Esophagus muscularis mucosa (tissue), 4 donors: Measurements from ENCODE around the gene GPR173. TPM values are rescaled to one million over a fixed set of nuclear protein-coding genes. Genes with fewer than 3 reads are reported as not detected.

Source experiments
- DNase-seq: peaks from one replicate; pipeline ENCODE4 v3.0.0-alpha.2; 2017; ENCODE audit errors: extremely low spot score
- H3K27ac ChIP-seq, 4 donors: fragments of 200-600 bp; sonication (generic); replicated peaks in 1 of 4; 1 replicate in 3 of 4; 2 replicates in 1 of 4; pipeline ENCODE4 v1.5.1; 2016 to 2019; ENCODE audit warnings: mild to moderate bottlenecking in 1 of 4
- H3K27me3 ChIP-seq, 4 donors: fragments of 200-600 bp; sonication (generic); one replicate each; pipeline versions ENCODE4 v1.5.1 to v1.6.0; 2016 to 2019
- H3K36me3 ChIP-seq, 4 donors: fragments of 200-600 bp; sonication (generic); one replicate each; pipeline ENCODE4 v1.5.1; 2016 to 2019
- H3K4me1 ChIP-seq, 4 donors: fragments of 200-600 bp; sonication (generic); one replicate each; pipeline ENCODE4 v1.5.1; 2016 to 2019
- H3K4me3 ChIP-seq, 4 donors: fragments of 200-600 bp; sonication (generic); 1 replicate in 2 of 4; 2 replicates in 2 of 4; pipeline ENCODE4 v1.5.1; 2016 to 2019; ENCODE audit warnings: mild to moderate bottlenecking in 4 of 4, moderate library complexity in 1 of 4
- H3K9me3 ChIP-seq, 4 donors: fragments of 200-600 bp; sonication (generic); 1 replicate in 3 of 4; 2 replicates in 1 of 4; pipeline ENCODE4 v1.5.1; 2016 to 2019
- EP300 ChIP-seq: sonication (generic); formaldehyde crosslinking; IDR thresholded peaks from one replicate; pipeline ENCODE4 v1.6.1; 2017; ENCODE audit warnings: antibody characterized with exemption
- POLR2A ChIP-seq: fragments of 450-650 bp; IDR thresholded peaks from one replicate; pipeline ENCODE4 v1.6.1; 2017; ENCODE audit warnings: antibody characterized with exemption, moderate library complexity, mild to moderate bottlenecking, low read depth
- POLR2AphosphoS5 ChIP-seq, 2 donors: sonication (generic); formaldehyde crosslinking; IDR thresholded peaks; one replicate each; pipeline ENCODE4 v1.6.1; 2017; ENCODE audit warnings: antibody characterized with exemption in 2 of 2
- WGBS: methylation state at CpG from one replicate; pipeline ENCODE4 v1.1.5; 2018; 5-methylcytosine and 5-hydroxymethylcytosine counted together
- intact Hi-C: fragments of 100-400 bp; cut with DNase I; formaldehyde crosslinking; loops from one replicate; pipeline ENCODE4 v1.15.1; 2023
- total RNA-seq, 4 donors: library from RNA; depleted of rRNA; stranded (reverse); fragments of >200 nt; gene quantifications; one replicate each; pipeline versions ENCODE4 v1.1.0 to v1.2.1, GENCODE V29; 2016
- TF ChIP-seq, protein P1 (sequence below), 3 experiments: fragments of 200-600 bp in 2 of 3; fragments of 450-650 bp in 1 of 3; sonication (generic) in 2 of 3; IDR thresholded peaks; one replicate each; pipeline ENCODE4 v1.5.1; 2017 to 2019; ENCODE audit warnings: antibody characterized with exemption in 3 of 3, mild to moderate bottlenecking in 2 of 3, moderate library complexity in 1 of 3

GPR173 gene
- total RNA-seq, 4 donors from 2014 or later, result 0.83 to 2.8 (median 0.90) TPM

DNA sequence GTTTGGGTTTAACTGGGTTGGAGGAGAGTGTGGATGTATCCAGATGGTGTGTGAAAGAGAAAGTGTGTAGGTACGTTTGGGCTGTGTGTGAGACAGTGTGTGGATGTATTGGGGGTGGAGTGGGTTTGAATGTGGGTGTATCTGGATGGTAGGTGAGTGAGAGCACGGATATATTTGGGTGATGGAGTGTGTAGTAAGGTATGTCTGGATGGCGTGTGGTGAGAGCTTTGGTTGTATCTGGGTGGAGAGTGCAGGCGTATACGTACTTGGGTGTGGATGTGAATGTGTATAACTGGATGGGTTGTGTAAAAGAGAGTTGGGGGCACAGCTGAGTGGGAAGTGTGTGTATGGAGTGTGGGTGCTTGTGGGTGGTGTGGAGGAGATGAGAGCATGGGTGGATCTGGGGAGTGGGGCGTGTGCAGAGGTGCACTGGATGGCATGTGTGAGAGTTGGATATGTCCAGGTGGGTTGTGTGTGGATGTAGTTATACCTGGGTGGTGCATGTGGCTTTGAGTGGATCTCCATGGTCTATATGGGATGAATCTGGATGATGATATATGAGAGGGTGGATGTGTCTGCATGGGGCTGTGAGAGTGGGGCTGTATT lies 6.8 kb downstream of the GPR173 start:
- WGBS, result 71% methylated on average over 6 of the region's 6 CpGs
- no peaks in the 10 kb centered on the region for H3K27me3 ChIP-seq
- no peak overlapping the region for H3K4me3 ChIP-seq
- H3K4me1 ChIP-seq, result peaks cover 0 to 6% (median 3%) of the 10 kb centered on the region in 4 donors
- H3K36me3 ChIP-seq, result no peaks in the 10 kb centered on the region
- H3K9me3 ChIP-seq, result no peaks in the 10 kb centered on the region
- no peak for TF ChIP-seq EP300
- TF ChIP-seq, protein P1, sequence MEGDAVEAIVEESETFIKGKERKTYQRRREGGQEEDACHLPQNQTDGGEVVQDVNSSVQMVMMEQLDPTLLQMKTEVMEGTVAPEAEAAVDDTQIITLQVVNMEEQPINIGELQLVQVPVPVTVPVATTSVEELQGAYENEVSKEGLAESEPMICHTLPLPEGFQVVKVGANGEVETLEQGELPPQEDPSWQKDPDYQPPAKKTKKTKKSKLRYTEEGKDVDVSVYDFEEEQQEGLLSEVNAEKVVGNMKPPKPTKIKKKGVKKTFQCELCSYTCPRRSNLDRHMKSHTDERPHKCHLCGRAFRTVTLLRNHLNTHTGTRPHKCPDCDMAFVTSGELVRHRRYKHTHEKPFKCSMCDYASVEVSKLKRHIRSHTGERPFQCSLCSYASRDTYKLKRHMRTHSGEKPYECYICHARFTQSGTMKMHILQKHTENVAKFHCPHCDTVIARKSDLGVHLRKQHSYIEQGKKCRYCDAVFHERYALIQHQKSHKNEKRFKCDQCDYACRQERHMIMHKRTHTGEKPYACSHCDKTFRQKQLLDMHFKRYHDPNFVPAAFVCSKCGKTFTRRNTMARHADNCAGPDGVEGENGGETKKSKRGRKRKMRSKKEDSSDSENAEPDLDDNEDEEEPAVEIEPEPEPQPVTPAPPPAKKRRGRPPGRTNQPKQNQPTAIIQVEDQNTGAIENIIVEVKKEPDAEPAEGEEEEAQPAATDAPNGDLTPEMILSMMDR (IDR thresholded peaks at IDR 0.05), result no peak
- DNase-seq, result no peak
- no peak overlapping the region for H3K27ac ChIP-seq
- intact Hi-C loops, result no loop called here

DNA sequence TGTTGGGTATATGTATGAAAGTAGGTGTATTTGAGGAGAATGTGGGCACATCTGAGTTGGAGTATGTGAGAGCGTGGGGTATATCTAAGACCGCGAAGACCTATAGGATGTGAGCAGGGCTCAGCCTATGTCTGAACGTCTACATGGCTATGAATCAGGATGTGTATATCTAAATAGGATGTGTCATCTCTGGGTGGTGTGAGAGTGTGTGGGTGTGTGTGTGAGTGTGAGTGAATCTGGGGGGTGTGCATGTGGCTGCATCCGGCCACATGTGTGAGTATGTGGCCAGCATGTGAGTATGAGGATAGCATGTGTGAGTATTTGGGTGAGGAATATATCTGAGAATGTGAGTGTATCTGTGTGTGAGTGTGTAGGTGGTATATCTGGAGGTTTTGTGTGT lies 7.7 kb downstream of the GPR173 start:
- H3K4me3 ChIP-seq, result no peak overlapping the region
- H3K27ac ChIP-seq, result no peak overlapping the region
- intact Hi-C loops, result no loop called here
- no peaks in the 10 kb centered on the region for H3K9me3 ChIP-seq
- peaks cover 0 to 2% (median 0%) of the 10 kb centered on the region in 4 donors for H3K4me1 ChIP-seq
- DNase-seq, result no peak
- H3K36me3 ChIP-seq, result no peaks in the 10 kb centered on the region
- TF ChIP-seq POLR2AphosphoS5 (IDR thresholded peaks at IDR 0.05) (no peak), POLR2A (no peak), EP300 (no peak)
- TF ChIP-seq, protein P1 (IDR thresholded peaks at IDR 0.05), result no peak
- no peaks in the 10 kb centered on the region for H3K27me3 ChIP-seq
- 85% methylated on average over 5 of the region's 5 CpGs for WGBS

DNA sequence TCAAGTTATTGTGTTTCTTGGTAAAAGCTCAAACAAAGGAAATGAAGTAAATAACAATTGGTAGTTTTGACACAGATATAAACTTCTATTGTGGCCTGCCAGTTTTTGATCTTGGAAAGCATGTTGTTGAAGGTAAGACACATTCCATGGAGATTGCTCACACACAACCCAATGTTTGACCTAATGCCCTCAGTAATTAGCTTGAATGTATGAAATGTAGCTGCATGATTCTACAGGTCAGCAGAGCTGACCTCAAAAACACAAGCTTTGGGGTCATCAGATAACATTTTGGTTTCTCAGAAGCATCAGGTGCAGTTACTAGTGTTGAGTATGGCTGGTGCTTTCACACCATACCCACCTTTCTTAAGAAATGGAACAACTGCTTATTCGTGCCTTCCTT lies 16.5 kb downstream of the GPR173 start:
- Histone ChIP-seq H3K4me3 (no peak overlapping the region), H3K9me3 (no peaks in the 10 kb centered on the region), H3K4me1 (no peaks in the 10 kb centered on the region), H3K36me3 (no peaks in the 10 kb centered on the region), H3K27ac (no peak overlapping the region), H3K27me3 (no peaks in the 10 kb centered on the region)
- WGBS, result 73% methylated on average over 1 of the region's 1 CpG
- intact Hi-C loops, result no loop called here
- DNase-seq, result no peak
- TF ChIP-seq, protein P1 (IDR thresholded peaks at IDR 0.05), result no peak
- TF ChIP-seq POLR2AphosphoS5 (IDR thresholded peaks at IDR 0.05) (no peak), EP300 (no peak), POLR2A (no peak)

DNA sequence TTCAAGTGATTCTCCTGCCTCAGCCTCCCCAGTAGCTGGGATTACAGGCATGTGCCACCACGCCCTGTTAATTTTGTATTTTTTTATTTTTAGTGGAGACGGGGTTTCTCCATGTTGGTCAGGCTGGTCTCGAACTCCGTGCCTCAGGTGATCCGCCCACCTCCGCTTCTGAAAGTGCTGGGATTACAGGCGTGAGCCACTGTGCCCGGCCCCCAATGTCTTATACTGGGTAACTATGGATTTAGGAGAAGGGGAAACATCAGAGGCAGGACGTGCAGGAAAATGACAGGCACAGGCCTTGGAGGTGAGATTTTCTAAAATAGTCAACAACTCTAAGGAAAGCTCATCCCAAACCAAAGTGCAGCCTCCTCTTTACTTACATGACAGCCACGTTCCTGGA lies 22.5 kb downstream of the GPR173 start:
- H3K36me3 ChIP-seq, result no peaks in the 10 kb centered on the region
- H3K27me3 ChIP-seq, result no peaks in the 10 kb centered on the region
- no peak overlapping the region for H3K4me3 ChIP-seq
- no peak for DNase-seq
- peak overlapping the region in 3 of 4 donors; percentile 23 to 84 (median 83) for H3K27ac ChIP-seq
- TF ChIP-seq, protein P1 (IDR thresholded peaks at IDR 0.05), result no peak
- no peak for TF ChIP-seq EP300
- no peak for TF ChIP-seq POLR2AphosphoS5 (IDR thresholded peaks at IDR 0.05)
- TF ChIP-seq POLR2A, result no peak
- WGBS, result 66% methylated on average over 10 of the region's 10 CpGs
- no peaks in the 10 kb centered on the region for H3K9me3 ChIP-seq
- intact Hi-C loops, result loop anchor here (1.0 kb wide), 1 partner anchor 18 kb away; no protein-coding TSS in a partner anchor
- H3K4me1 ChIP-seq, result peaks cover 2 to 20% (median 16%) of the 10 kb centered on the region in 4 donors
